ENCODE results near the gene ZMAT2.
"Not testable (repeated sequence)": the region's sequence is repeated elsewhere in the genome, so short reads cannot be mapped to it uniquely, and the experiment has no call there.

ZMAT2 gene

DNA sequence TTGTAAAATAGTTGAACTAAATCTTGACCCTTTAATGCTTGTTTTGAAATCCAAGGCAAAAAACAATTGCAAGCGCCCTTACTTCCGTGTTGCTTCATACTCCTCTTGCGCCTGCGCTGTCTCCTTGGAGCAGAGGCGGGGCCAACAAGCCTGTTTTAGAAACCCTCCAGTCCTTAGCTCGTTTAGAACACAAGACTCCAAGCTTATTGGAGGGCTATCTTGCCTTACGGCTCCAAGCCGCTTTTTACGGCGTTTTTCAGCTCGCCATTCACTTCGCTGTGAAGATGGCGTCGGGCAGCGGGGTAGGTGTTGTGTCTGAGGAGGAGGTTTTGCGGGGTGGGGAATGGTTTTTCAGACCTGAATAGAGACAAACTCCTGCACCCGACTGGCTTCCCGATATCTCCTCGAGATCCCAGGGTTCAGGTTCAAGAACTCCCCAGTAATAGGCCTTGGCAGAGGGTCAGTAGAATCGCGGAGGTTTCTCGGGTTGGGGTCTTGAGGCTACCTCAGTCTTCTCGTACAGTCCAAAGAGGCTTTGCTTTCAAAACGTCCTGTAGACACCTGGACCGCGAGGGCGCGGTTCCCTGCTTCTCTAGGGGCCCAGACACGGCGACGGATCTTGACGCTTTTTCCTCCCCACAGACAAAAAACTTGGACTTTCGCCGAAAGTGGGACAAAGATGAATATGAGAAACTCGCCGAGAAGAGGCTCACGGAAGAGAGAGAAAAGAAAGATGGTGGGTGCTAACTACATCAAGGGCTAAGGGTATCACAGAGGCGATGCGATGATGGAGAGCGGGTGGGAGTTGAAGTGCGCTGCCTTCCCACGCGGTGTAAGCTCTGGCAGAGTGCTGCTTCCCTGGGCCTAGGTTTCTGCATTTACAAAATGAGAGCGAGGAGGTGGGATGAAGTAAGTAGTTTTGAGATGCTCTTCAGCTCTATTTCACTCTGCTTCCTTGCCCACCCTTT, at the start of gene ZMAT2:
Gene ZMAT2, plus strand, starts transcription at position 271 of the 968 bp plus-strand sequence. Its CDS starts 14 bp downstream, at position 285.
- DNase-seq = peak; percentile 84 to 91

DNA sequence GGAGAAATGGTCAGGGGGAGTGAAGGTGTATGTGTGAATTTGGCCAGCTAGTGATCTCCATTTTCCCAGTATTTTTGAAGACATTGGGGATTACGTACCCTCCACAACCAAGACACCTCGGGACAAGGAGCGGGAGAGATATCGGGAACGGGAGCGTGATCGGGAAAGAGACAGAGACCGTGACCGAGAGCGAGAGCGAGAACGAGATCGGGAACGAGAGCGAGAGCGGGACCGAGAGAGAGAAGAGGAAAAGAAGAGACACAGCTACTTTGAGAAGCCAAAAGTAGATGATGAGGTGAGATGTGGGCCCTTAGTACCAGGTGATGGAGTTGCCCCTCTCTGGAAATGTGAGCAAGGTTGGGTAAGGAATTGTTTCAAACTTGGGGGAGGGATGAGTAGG, 41.4 kb upstream of the ZMAT2 start:
- no peak for DNase-seq

GRCh38 chr5:140660371-140660770, 39.9 kb upstream of the ZMAT2 start:
- not testable (repeated sequence) for DNase-seq

DNA sequence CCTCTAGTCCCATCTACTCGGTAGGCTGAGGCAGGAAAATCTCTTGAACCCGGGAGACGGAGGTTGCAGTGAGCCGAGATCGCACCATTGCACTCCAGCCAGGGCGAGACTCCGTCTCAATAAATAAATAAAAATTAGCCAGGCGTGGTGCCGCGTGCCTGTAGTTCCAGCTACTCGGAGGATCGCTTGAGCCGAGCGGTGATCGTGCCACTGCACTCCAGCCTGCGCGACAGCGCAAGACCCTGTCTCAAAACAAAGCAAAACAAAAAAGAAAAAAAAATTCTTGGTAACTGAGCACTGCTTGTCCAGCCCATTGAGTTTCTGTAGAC, 36.3 kb upstream of the ZMAT2 start:
- no peak for DNase-seq

DNA sequence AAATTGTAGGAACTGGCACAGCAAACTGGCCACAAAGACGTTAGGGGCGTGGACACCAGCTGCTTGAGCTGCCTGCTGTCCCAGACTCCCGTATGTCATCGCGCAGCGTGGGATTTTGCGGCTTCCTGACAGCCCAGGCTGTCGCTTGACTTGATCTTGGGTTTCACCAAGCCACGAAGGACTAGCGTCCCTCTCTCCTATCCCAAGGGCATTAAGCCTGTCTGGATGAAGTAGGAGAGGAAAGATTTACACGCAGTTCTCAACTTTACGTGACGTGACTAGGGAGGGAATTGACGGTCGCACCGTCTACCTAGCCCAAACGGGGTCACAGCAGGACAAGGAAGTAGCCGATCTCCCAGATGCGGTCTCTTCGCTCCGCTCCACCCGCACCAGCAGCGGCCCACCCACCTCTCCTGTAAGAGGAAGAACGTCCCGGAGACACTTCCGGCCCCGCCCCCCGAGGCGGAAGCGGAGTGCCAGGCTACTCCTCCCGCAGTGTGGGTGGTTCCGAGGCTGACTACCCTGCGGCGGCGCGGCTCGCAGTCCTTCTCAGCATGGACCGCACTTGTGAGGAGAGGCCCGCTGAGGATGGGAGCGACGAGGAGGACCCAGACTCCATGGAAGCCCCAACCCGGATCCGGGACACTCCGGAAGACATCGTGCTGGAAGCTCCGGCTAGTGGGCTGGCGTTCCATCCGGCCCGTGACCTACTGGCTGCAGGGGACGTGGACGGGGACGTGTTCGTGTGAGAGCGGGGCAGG, 35.7 kb upstream of the ZMAT2 start, which contains the start of gene WDR55:
Gene WDR55, plus strand, starts transcription at position 546 of the 761 bp plus-strand sequence. Its CDS starts 9 bp downstream, at position 555.
- peak; percentile 67 to 74 for DNase-seq

DNA sequence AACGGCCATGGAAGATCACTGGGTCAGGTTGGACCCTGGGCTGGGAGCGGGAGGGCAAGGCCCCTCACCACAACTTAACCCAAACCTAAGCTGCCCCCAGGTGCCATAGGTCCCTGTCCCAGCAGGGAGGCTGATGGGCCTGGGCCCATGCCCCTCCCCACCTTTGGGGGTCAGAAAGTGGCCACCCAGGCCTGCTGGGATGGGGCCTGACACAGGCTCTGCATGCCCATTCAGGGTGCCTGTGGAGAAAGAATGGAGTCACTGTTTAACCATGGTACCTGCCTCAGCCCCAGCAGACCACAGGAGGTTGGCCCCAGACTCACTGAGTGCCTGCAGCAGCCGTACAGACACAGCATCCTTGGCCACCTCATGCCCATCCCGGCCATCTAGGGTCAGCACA, 29.2 kb upstream of the ZMAT2 start:
- DNase-seq = not testable (repeated sequence)

DNA sequence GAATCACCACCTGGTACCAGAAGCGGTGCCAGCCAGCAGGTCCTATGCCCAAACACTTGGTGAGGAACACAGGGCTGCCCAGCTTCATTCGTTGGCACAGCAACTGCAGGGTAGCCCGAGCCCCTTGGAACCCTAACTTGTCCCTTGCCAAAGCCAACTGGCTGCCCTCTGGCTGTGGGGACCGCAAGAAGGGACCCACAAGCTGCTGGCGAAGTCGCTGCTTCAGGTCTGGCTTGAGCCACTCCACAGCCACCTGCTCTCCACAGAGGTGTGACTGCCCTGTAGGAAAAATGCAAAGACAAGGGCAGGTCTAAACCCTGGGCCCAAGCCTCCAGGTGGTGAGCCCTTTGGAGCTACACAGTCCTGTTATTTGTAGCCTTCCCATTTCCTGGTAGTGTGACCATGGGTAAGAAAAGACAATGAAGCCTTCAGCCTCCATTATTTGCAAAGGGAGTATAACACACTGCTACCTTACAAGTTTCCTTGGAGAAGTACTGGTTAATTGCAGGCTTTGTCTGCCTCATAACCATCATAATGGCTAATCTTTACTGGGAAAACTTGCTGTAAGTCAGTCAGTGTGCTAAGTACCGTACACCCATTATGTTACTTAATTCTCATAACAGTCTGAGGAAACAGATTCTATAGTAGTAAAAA, 28.6 kb upstream of the ZMAT2 start:
- DNase-seq = no peak

DNA sequence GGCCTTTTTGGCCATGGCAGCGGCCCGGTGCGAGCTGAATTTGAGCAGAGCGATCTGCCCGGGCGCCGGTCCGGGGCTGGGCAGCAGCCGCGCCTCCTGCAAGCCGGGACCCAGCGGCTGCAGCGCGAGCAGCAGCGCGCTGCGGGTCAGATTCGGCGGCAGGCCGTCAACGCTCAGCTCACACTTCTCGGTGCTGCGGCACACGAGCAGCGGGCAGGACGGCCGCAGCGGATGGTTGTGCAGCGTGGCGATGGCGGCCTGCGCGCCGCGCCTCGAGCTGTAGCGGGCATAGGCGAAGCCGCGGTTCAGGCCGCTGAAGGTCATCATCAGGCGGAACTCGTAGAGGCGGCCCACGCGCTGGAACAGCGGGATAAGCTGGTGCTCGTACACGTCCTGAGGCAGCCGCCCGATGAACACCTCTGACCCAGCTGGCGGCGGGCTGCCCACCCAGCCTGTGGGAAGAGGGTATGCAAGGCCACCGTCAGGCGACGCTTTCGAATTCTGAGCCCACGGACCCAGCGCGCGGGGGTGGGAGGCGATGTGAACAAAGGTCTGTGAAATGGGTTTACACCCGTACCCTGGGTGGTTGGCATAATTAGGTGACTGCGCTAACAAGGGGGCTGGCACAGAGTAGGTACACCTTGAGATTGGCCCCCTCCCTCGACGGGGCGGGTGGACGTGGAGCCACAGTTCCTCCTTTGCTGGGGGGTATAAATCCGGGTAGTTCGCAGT, 27.6 kb upstream of the ZMAT2 start:
- DNase-seq = no peak

GRCh38 chr5:140673187-140673976, 26.9 kb upstream of the ZMAT2 start, which contains the start of gene DND1:
Gene DND1, minus strand, starts transcription at chr5:140673576. Its CDS starts 34 bp downstream, at chr5:140673542.
- no peak for DNase-seq

DNA sequence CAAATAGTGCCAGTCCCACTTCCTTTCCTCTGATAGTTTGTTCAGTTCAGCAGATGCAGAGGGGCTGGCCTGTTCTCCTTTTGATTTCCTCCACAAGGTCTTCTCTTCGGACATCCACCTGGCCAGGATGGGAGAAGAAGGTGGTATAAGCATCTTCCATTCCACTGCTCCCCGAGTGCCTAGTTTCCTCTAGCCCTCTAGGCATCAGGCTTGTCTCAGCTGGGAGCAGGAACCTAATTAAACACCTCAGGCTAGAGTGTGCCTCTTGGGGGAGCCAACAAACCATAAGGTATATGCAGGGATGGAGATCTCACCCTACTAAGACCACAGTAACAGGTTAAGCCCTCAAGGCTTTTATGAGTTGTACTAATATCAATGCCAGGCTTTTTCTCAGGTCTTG, 26.0 kb upstream of the ZMAT2 start:
- no peak for DNase-seq

DNA sequence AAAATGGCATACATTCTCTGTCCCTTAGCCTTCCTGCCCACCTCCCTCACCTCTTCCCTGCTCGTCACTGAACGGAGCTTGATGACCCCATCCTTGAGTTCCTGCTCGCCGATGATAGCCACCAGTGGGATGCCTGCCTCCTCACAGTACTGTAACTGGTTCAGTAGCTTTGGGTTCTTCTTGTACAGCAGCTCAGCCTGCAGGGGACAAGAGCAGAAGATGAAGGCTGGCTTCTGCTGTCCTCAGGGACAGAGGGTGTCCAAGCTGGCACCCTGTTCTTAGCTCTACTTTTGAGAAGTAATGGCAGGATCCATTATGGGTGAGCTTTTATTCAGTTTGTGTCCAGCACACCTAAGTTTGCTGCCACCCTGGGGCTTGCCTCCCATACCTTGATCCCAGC, 25.6 kb upstream of the ZMAT2 start:
- DNase-seq = no peak

- DNase-seq = no peak
Observed at GRCh38 chr5:140677947-140678346, 22.3 kb upstream of the ZMAT2 start.

- DNase-seq = no peak
Observed at GRCh38 chr5:140678993-140679392, 21.3 kb upstream of the ZMAT2 start.

DNA sequence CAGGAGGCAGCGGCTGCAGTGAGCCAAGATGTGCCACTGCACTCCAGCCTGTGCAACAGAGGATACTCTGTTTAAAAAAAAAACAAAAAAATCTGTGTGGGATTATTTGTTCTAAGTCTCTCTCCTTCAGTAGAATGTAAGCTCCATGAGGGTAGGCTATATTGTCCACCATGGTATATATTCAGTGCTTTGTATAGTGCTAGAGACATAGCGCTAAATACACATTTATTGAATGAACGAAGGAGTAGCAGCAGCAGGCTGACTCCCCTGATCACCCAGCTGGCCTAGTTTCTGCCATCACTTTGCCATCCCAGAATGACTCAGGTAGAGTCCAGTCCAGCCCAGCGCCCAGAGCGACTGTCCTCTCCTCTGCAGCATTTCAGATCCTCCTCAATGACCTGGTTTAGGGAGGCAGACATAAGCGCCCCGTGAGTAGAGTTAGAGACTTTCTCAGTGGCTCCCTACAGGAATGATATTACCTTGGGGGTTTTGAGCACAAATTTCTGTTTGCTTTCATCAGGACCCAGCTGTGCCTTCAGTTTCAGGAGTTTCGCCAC, 9.8 kb upstream of the ZMAT2 start:
- no peak for DNase-seq

- DNase-seq = peak; percentile 79 to 84
Observed at GRCh38 chr5:140690941-140691924, 9.0 kb upstream of the ZMAT2 start, which contains the start of the genes HARS1 and HARS2. Gene HARS1, minus strand, starts transcription at chr5:140691370. Its CDS starts 66 bp downstream, at chr5:140691304. Gene HARS2, plus strand, starts transcription at chr5:140691455. Its CDS starts 194 bp downstream, at chr5:140691649.

DNA sequence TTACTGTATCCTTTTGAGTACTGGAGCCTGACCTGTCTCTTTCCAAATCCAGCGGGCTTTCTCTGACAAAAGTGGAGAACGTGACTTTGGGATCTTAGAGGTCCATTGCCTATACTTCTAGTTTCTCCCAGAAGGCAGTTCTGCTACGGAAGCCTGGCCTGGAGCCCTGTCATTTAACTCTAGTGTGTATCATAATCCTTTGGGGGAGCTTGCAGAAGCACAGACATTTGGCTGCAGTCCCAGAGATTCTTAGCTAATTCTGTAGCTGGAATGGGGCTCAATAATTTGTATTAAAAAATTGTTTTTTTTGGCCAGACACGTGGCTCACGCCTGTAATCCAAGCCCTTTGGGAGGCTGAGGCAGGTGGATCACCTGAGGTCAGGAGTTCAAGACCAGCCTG, 6.0 kb upstream of the ZMAT2 start:
- no peak for DNase-seq

DNA sequence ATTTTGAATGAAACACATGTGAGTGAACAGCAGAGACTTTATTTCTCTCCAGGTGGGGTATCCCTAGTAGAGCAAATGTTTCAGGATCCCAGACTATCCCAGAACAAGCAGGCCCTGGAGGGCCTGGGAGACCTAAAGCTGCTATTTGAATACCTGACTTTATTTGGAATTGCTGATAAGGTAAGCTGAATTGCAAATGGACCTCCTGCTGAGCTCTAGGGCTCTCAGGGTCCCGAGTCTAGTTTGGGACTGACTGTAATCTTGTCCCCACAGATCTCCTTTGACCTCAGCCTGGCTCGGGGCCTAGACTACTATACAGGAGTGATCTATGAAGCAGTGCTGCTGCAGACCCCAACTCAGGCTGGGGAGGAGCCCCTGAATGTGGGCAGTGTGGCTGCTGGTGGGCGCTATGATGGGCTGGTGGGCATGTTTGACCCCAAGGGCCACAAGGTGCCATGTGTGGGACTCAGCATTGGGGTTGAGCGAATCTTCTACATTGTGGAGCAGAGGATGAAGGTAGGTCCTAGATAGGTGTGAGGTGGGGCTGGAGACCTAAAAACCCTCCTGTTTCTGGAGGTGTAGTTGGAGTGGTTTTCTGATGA, 3.3 kb upstream of the ZMAT2 start:
- DNase-seq = no peak

DNA sequence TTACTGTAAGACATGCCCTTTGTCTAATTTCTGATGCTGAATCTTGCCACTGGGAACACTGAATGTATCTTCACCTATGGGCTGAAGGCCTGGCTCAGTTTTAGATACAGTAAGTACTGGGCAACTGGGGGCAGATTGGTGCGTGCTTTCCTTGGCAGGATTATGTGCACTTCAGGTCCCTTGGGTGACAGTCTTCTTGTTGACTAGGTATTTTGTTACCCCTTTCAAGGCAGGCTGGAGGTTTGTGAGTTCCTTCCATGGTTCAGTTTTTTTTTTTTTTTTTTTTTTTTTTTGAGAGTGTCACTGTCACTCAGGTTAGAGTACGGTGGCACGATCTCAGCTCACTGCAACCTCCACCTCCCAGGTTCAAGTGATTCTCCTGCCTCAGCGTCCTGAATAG, 7.6 kb downstream of the ZMAT2 start:
- DNase-seq = no peak

DNA sequence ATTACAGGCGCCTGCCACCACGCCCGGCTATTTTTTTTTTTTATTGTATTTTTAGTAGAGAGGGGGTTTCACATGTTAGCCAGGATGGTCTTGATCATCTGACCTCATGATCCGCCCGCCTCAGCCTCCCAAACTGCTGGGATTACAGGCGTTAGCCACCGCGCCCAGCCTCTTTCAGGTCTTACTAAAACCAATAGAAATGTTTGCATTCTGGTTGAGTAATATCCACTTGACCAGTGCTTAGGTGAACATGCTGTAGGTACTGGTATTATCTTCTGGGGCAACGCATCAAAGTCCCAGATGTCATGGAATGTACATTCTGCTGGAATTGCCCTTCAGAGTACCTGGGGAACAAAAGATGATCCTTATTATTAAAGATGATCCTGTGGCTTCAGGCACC, 8.5 kb downstream of the ZMAT2 start:
- not testable (repeated sequence) for DNase-seq

Data from NCI-H1930 (cell line).